ENCODE measurements around the gene GATAD2A. TPM values are rescaled to one million over a fixed set of nuclear protein-coding genes. Genes with fewer than 3 reads are reported as not detected.

The GATAD2A gene
- total and polyA plus RNA-seq, 2 of the 13 experiments (the other 11 are each of a cell fraction or from before 2014, with no cell fraction given) = 16.8 to 28.6 TPM

GRCh38 chr19:19515642-19516519 lies 110.4 kb downstream of the GATAD2A start, which contains the start of gene NDUFA13 (continued):
- TF ChIP-seq MED1 (CRISPR knock-in tag; IDR thresholded peaks at IDR 0.05) = peak; percentile 83
- peak; percentile 71 for TF ChIP-seq ZMYM4 (CRISPR knock-in tag; IDR thresholded peaks at IDR 0.05)
- TF ChIP-seq JARID2 (CRISPR knock-in tag; IDR thresholded peaks at IDR 0.05; ENCODE audit: insufficient replicate concordance) = no peak
- TF ChIP-seq SNAI1 (CRISPR knock-in tag; IDR thresholded peaks at IDR 0.05; ENCODE audit: borderline replicate concordance) = no peak
- TF ChIP-seq MLX (CRISPR knock-in tag; IDR thresholded peaks at IDR 0.05) = no peak
- TF ChIP-seq, protein P1, sequence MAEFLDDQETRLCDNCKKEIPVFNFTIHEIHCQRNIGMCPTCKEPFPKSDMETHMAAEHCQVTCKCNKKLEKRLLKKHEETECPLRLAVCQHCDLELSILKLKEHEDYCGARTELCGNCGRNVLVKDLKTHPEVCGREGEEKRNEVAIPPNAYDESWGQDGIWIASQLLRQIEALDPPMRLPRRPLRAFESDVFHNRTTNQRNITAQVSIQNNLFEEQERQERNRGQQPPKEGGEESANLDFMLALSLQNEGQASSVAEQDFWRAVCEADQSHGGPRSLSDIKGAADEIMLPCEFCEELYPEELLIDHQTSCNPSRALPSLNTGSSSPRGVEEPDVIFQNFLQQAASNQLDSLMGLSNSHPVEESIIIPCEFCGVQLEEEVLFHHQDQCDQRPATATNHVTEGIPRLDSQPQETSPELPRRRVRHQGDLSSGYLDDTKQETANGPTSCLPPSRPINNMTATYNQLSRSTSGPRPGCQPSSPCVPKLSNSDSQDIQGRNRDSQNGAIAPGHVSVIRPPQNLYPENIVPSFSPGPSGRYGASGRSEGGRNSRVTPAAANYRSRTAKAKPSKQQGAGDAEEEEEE (CRISPR knock-in tag; IDR thresholded peaks at IDR 0.05; ENCODE audit: borderline replicate concordance) = no peak
- TF ChIP-seq ZNF282 (IDR thresholded peaks at IDR 0.05; ENCODE audit: partially characterized antibody) = no peak
- peak; percentile 100 for TF ChIP-seq THAP7 (CRISPR knock-in tag; IDR thresholded peaks at IDR 0.05)
- peak; percentile 73; the same call in 1 of the 2 replicates for TF ChIP-seq HOXA5 (CRISPR knock-in tag; IDR thresholded peaks at IDR 0.05)
- TF ChIP-seq SSRP1 (CRISPR knock-in tag; IDR thresholded peaks at IDR 0.05) = no peak
- TF ChIP-seq DRAP1 (CRISPR knock-in tag; IDR thresholded peaks at IDR 0.05) = peak; percentile 92
- 0 out of 2 replicates have a peak, but pooled peaks have one; percentile 42 for TF ChIP-seq RBAK (CRISPR knock-in tag; IDR thresholded peaks at IDR 0.05)
- TF ChIP-seq, protein P2, sequence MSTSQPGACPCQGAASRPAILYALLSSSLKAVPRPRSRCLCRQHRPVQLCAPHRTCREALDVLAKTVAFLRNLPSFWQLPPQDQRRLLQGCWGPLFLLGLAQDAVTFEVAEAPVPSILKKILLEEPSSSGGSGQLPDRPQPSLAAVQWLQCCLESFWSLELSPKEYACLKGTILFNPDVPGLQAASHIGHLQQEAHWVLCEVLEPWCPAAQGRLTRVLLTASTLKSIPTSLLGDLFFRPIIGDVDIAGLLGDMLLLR (CRISPR knock-in tag; IDR thresholded peaks at IDR 0.05) = no peak; the same call in 1 of the 2 replicates
- TF ChIP-seq TBX2 (CRISPR knock-in tag; IDR thresholded peaks at IDR 0.05; ENCODE audit: borderline replicate concordance) = peak; percentile 72; the same call in 1 of the 2 replicates
- TF ChIP-seq ARID4A (CRISPR knock-in tag; IDR thresholded peaks at IDR 0.05; ENCODE audit: borderline replicate concordance) = peak; percentile 95; the same call in 1 of the 2 replicates
- TF ChIP-seq KLF6 (CRISPR knock-in tag; IDR thresholded peaks at IDR 0.05) = peak; percentile 85
- no peak for TF ChIP-seq GTF2F1 (IDR thresholded peaks at IDR 0.05; ENCODE audit: low read length)
- no peak for TF ChIP-seq FOXA1 (IDR thresholded peaks at IDR 0.05)
- TF ChIP-seq FOXA1 (CRISPR knock-in tag; IDR thresholded peaks at IDR 0.05) = no peak
- TF ChIP-seq CBX2 (IDR thresholded peaks at IDR 0.05; ENCODE audit: low read depth, low read length) = no peak
- TF ChIP-seq CBX2 (CRISPR knock-in tag; IDR thresholded peaks at IDR 0.05; ENCODE audit: low read depth) = no peak
- peak; percentile 39; the same call in 1 of the 2 replicates for TF ChIP-seq KDM5B (CRISPR knock-in tag; IDR thresholded peaks at IDR 0.05; ENCODE audit: borderline replicate concordance)
